GM20000 (cell line): ENCODE results near the gene CHRND.

Experiments used
- DNase-seq: peaks from one replicate; pipeline ENCODE4 v3.0.0; 2012; ENCODE audit warnings: low spot score
- CTCF ChIP-seq: IDR thresholded peaks from 2 replicates; pipeline ENCODE4 v1.5.1; 2012; ENCODE audit warnings: mild to moderate bottlenecking, control low read depth; ENCODE audit errors: extremely low read depth, missing control alignments

Gene CHRND

DNA sequence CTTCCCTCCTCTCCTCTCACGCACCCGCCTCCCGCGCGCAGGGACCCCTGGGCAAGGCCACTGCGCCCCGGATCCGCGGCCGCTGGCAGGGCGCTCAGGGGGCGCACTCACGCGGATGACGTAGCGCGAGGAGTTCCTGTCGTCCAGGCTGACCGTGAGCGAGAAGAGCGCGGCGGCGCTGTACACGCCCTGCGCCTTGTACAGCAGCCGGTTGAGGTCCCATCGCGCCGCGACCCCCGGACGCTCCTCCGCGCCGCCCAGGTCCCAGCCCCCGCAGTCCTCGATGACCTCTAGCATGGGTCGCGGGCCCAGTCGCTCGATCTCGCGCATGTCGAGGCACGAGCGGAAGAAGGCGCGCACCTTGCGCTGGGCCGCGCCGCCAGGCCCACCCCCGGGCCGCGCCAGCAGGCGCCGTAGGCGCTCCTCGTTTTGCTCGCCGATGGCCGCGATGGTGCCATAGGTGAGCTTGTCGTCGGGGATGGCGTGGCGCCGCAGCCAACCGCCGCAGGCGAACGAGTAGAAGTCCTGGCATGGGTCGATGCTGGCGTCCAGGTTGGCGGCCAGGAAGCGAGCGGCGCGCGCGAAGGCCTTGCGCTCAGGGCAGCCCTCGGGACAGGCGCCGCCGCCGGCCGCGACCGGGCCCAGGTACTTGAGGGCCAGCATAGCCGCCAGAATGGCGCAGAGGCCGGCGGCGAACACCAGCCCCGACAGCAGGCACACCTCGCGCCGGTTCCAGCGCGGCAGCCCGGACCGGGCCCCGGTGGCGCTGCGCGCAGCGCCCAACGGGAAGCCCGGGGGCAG lies 40.0 kb upstream of the CHRND start:
- no peak for TF ChIP-seq CTCF
- no peak for DNase-seq

DNA sequence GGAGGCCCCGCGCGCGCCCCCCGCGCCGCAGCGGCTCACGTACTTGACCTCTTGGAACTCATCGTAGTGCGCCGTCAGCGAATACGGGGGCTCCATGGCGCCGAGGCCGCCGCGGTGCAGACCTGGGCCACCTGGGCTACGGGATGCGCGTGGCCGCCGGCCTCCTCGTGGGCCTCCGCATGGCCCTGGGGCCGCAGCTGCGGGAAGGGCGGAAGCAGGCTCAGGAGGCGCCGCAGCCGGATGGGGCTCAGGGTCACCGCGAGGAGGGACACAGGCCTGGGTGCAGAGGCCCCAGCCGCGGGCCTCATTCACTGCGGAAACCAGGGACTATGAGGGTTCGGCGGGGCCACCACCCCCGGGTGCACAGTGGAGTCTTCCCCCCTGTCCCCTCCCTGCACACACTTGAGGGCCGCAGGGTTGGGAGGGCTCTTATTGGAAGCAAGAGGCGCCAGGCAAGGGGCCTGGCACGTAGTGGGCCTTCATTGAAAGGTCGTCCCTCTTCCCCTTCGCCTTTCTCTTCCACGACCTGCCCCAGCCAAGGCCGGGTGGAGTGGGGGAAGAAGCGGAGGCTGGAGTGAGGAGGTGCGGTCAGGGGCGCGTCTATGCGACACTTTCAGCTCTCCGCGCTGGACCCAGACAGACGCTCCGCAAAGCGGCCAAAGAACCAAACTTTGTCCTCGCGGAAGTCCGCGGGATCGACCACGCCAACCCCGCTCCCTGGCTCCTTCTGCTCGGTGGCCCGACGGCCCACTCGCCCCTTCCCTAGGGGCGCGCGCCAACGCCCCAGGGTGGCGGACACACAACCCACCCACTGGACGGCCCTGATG lies 39.2 kb upstream of the CHRND start:
- no peak for DNase-seq
- TF ChIP-seq CTCF, result no peak

DNA sequence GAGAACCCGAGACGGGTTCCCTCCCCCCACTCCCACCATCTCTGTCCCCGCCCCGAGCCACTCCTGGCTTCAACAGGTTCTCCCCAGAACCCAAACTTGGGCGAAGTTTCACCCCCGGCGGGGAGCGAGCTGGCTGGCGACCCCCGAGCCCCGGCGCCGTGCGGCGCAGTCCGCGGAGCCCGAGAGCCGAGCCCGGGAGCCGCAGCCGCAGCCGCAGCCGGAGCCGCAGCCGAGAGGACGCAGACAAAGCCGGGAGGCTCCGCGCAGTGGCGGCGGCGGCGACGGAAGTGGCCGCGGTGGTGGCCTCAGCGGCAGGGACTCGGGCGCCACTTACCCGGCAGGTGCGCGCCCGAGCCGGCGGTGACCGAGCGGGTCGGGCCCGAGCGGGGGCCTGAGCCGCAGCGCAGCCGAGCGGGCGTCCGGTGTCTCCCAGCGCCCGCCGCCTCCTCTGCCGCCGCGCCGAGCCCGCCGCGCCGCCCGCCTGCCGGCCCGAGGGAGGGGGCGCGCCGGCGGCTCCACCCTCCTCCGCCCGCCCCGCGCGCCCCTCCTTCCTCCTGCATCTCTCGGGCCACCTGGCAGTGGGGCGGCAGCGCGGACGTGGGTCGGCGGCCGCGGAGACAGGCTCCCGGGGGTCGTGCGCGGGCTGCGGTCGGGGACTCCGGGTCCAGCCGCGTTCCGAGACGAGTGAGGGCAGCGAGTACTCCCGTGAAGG lies 38.4 kb upstream of the CHRND start, which contains the start of gene ECEL1:
ECEL1 (minus strand) TSS at position 450 of the 712 bp plus-strand sequence. CDS start 1,181 bp downstream, outside the sequence.
- no peak for TF ChIP-seq CTCF
- DNase-seq, result no peak

GRCh38 chr2:232488097-232488711 lies 37.8 kb upstream of the CHRND start:
- TF ChIP-seq CTCF, result no peak
- no peak for DNase-seq

GRCh38 chr2:232488721-232489300 lies 37.1 kb upstream of the CHRND start:
- DNase-seq, result no peak
- TF ChIP-seq CTCF, result no peak

- no peak for TF ChIP-seq CTCF
- no peak for DNase-seq
These were observed 36.3 kb upstream of the CHRND start for GRCh38 chr2:232489516-232490220.
